Fibroblast of villous mesenchyme (primary cell): ENCODE measurements around the gene SLC12A6. TPM values are rescaled to one million over a fixed set of nuclear protein-coding genes. Genes with fewer than 3 reads are reported as not detected.
A peak's percentile ranks its signal among the peaks of the same experiment; 100 is the strongest.

Experiments used
- DNase-seq: peaks from one replicate; pipeline ENCODE4 v3.0.0-alpha.2; 2010; ENCODE audit warnings: low read depth
- H3K4me3 ChIP-seq: 2 replicates; pipeline ENCODE4 v1.5.1; 2011; ENCODE audit warnings: low read depth, mild to moderate bottlenecking, low read length
- CTCF ChIP-seq: IDR thresholded peaks from 2 replicates; pipeline ENCODE4 v1.5.1; 2012; ENCODE audit warnings: low read depth, mild to moderate bottlenecking, low read length; ENCODE audit not compliant: insufficient read depth
- total RNA-seq: library from RNA; depleted of rRNA; stranded (reverse); fragments of >200 nt; gene quantifications from 2 replicates; pipeline ENCODE4 v1.2.3, GENCODE V29; 2012

SLC12A6 gene
- total RNA-seq, 1 donor, result 12.5 TPM

- peak overlapping the region; percentile 91 for H3K4me3 ChIP-seq
- no peak for DNase-seq
- no peak for TF ChIP-seq CTCF
These were observed 507 bp downstream of the SLC12A6 start for GRCh38 chr15:34336991-34337556.

GRCh38 chr15:34336231-34336990, 1.2 kb downstream of the SLC12A6 start:
- H3K4me3 ChIP-seq, result no peak overlapping the region
- DNase-seq, result no peak
- TF ChIP-seq CTCF, result no peak

DNA sequence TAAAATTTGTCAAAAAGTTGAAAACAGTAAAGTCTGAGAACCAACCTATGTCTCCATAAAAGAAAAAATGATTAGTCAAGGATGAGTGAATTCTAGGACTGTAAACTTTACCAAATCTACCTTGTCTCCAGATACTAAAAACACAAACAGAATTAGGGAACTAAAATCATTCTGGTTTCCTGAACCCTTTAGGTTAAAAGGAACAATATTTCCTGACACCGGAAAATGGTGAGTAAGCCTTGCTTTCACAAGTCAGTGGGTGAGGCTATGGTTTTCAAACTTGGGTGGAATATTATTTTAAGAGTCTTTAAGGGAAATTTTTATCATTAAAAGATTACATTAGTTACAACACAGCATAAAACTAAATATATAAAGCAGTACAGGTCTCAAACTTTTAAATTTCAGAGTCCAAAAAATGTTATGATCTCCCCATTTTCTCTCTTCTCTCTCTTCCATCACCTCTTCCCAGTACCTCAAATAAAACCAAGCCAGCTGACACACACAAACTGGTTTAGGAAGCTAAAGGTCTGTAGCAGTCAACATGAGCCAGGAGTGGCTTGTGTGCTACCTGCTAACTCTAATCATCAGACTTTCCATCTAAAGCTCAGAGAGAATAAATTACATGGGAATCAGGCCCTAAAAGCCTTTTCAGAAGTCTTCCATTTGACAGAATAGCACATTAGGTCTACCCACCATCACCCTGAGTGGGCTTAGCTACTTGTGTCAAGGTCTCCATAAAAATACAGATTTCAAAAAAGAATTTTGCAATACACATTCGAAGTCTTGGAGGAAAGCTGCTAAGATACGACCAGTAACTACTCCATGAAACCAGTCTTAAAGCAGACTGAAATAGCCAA, 2.2 kb downstream of the SLC12A6 start:
- no peak for DNase-seq
- TF ChIP-seq CTCF, result no peak
- no peak overlapping the region for H3K4me3 ChIP-seq

DNA sequence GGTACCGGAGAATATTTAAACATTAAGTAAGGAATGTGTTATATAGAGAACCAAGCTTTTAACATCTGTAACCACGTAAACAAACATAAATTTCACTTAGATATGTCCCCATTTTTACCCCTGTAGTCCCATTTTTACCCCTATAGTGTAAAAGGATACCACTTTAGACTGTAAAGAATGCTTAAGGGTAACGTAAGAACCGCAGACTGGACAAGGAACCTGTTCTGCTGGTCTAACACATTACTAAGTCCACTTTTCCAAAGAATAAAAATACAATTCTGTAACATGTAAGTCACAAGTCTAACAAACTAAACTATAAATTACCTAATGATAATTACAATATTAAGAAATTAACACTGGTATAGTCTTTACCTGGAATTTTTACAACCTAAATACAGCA, 2.9 kb downstream of the SLC12A6 start:
- TF ChIP-seq CTCF, result no peak
- no peak for DNase-seq

GRCh38 chr15:34332553-34333120, 4.9 kb downstream of the SLC12A6 start:
- TF ChIP-seq CTCF, result no peak
- DNase-seq, result no peak
- H3K4me3 ChIP-seq, result no peak overlapping the region

More for the DNA sequence above, 2.9 kb downstream of the SLC12A6 start:
- H3K4me3 ChIP-seq, result no peak overlapping the region

DNA sequence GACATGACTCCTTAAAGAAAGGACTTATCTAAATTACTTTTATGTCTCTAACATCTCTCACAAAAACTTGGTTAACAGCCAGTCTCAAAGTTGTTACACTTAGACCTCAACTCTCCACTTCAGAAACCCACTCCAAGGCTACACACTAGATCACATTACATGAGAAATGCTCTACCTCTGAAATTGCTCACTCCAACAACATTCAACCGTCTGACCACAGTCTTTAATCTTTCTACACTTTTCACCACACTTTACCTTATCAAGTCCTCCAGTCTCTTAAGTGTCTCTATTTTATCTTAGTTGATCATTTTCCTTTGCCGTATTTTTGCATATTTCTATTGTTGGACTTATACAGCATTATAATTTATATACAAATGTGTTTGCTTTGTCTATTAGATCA, 5.8 kb downstream of the SLC12A6 start:
- no peak for DNase-seq
- H3K4me3 ChIP-seq, result no peak overlapping the region
- TF ChIP-seq CTCF, result no peak
